GM20000 (cell line): ENCODE data around the gene TRIM17.

ENCODE experiments used
- DNase-seq: peaks from one replicate; pipeline ENCODE4 v3.0.0; 2012; ENCODE audit warnings: low spot score
- CTCF ChIP-seq: IDR thresholded peaks from 2 replicates; pipeline ENCODE4 v1.5.1; 2012; ENCODE audit warnings: mild to moderate bottlenecking, control low read depth; ENCODE audit errors: extremely low read depth, missing control alignments

TRIM17 gene

GRCh38 chr1:228399531-228400236 is 17.0 kb downstream of the TRIM17 start:
- DNase-seq: no peak
- TF ChIP-seq CTCF: no peak

- DNase-seq: no peak
- TF ChIP-seq CTCF: no peak
Measured at GRCh38 chr1:228398741-228399461, 17.8 kb downstream of the TRIM17 start.

GRCh38 chr1:228397966-228398365 is 18.7 kb downstream of the TRIM17 start:
- no peak for TF ChIP-seq CTCF
- DNase-seq: no peak

GRCh38 chr1:228396770-228397662 is 19.6 kb downstream of the TRIM17 start:
- DNase-seq: no peak
- TF ChIP-seq CTCF: no peak

GRCh38 chr1:228394571-228395394 is 21.9 kb downstream of the TRIM17 start:
- TF ChIP-seq CTCF: no peak
- DNase-seq: no peak

- TF ChIP-seq CTCF: no peak
- DNase-seq: no peak
Measured at GRCh38 chr1:228393811-228394570, 22.7 kb downstream of the TRIM17 start.
